Retina (tissue), 1 donor: ENCODE data around the gene CNTNAP3B.
A peak's percentile ranks its signal among the peaks of the same experiment; 100 is the strongest.
"Not testable (repeated sequence)": the region's sequence is repeated elsewhere in the genome, so short reads cannot be mapped to it uniquely, and the experiment has no call there.

Source experiments
- DNase-seq: peaks from one replicate; pipeline ENCODE4 v3.0.0-alpha.2; 2016

Gene CNTNAP3B

GRCh38 chr9:41974906-41975305 is 154.3 kb downstream of the CNTNAP3B start:
- not testable (repeated sequence) for DNase-seq

GRCh38 chr9:41953007-41953406 is 176.2 kb downstream of the CNTNAP3B start:
- peak; percentile 43 for DNase-seq

- not testable (repeated sequence) for DNase-seq
These were observed 187.5 kb downstream of the CNTNAP3B start for GRCh38 chr9:41941738-41942137.

GRCh38 chr9:41938143-41938542 is 191.1 kb downstream of the CNTNAP3B start:
- not testable (repeated sequence) for DNase-seq

GRCh38 chr9:41935727-41936126 is 193.5 kb downstream of the CNTNAP3B start:
- DNase-seq = not testable (repeated sequence)

- not testable (repeated sequence) for DNase-seq
These were observed 200.1 kb downstream of the CNTNAP3B start for GRCh38 chr9:41929172-41929571.

- DNase-seq = not testable (repeated sequence)
These were observed 211.9 kb downstream of the CNTNAP3B start for GRCh38 chr9:41917374-41917773.

GRCh38 chr9:41905488-41905887 is 223.7 kb downstream of the CNTNAP3B start:
- not testable (repeated sequence) for DNase-seq

GRCh38 chr9:41902762-41903161 is 226.5 kb downstream of the CNTNAP3B start:
- DNase-seq = not testable (repeated sequence)

GRCh38 chr9:41898720-41899343 is 230.4 kb downstream of the CNTNAP3B start:
- DNase-seq = not testable (repeated sequence)

- DNase-seq = not testable (repeated sequence)
These were observed 254.7 kb downstream of the CNTNAP3B start for GRCh38 chr9:41874557-41874956.

- not testable (repeated sequence) for DNase-seq
These were observed 273.8 kb downstream of the CNTNAP3B start for GRCh38 chr9:41855422-41855821.

- DNase-seq = not testable (repeated sequence)
These were observed 277.1 kb downstream of the CNTNAP3B start for GRCh38 chr9:41851848-41852740.

- not testable (repeated sequence) for DNase-seq
These were observed 281.4 kb downstream of the CNTNAP3B start for GRCh38 chr9:41847829-41848228.
